ENCODE measurements around the gene RNASE7.

Gene RNASE7

DNA sequence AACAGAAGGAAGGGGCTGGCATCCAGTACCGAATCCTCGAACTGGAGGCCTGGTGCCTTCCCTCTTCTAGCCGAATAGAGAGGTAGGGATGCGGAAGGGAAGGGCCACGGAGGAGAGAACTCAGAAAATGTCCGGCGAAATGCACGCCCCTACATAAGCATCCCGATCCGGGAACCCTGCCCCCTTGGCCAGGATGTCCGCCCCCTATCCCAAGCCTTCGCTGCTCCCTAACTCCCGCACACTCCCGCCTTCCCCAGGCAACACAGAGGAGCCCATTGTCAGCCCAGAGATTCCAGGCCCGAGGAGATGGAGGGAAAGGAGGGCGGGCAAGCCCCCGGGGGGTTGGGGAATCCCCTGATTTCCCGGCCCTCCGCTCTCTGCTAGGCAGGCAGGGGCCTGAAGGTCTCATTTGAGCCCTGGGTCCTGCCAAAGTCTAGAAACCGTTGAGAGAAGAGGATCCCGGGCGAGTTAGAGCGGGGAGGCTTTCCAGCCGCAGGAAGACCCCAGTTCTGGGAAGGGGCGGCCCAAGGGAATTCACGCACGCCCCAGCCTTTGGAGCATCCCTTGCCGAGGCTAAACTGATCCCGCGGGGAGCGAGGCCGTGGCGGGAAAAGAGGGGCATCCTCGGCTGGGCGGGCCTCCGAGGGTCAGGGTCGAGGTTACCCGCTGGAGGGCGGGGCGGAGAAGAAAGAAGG, 27.4 kb downstream of the RNASE7 start:
- no peak for DNase-seq

DNA sequence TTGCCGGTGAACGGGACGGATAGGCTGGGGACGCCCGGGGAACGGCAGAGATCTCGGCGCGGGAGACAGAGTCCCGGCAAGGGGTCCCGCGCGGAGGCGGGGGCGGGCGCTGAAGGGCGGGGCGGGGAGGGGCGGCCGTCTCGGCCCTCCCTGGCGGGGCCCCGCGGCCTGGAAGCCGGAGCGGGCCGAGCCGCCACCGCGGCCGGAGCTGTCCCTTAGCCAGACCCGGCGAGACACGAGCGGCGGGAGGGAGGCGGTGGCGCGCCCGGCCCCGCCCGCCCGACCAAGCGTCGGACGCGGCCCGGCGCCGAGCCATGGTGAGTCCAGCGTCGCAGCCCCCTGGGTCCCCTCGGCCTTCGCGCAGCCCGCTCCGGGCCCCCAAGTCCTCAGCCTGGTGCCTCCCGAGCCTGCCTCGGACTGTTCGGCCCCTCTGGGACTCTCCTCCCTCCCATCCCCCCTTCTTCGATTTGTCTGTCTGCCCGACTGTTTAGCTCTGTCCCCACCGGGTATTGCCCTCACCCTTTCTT, 28.0 kb downstream of the RNASE7 start, which contains the start of gene ARHGEF40:
TSS of gene ARHGEF40 (plus strand) at position 222 of the 527 bp plus-strand sequence. CDS start at position 315, 93 bp downstream.
- peak in 1 of 2 experiments; percentile 27 for DNase-seq

DNA sequence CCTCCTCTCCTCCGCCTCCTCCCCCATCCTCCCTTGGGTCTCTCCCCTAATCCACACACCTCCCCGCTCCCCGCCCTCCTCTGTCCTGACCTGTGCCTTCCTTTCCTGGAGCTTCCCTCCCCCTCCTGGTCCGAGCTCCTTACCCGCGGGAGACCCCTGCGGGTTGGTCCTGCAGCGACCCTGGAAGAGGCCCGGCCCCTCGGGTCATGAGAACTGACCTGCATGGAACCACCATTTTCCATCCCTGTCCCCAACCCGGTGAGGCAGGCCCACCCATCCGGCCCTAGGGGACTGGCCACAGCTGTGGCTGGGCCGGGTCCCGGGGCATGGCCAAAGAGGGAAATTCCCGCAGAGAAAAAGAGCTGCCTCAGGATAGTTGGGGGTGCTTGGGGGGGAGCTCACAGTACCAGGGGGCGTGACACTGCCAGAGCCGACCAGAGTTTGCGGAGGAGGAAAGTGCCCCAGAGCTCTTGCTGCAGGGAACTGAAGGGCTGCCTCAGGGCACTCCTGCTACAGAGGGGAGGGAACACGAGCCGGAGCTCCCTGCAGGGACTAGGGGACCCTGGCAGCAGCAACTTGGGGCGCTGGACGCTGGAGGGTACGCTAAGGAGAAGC, 28.6 kb downstream of the RNASE7 start:
- no peak for DNase-seq

DNA sequence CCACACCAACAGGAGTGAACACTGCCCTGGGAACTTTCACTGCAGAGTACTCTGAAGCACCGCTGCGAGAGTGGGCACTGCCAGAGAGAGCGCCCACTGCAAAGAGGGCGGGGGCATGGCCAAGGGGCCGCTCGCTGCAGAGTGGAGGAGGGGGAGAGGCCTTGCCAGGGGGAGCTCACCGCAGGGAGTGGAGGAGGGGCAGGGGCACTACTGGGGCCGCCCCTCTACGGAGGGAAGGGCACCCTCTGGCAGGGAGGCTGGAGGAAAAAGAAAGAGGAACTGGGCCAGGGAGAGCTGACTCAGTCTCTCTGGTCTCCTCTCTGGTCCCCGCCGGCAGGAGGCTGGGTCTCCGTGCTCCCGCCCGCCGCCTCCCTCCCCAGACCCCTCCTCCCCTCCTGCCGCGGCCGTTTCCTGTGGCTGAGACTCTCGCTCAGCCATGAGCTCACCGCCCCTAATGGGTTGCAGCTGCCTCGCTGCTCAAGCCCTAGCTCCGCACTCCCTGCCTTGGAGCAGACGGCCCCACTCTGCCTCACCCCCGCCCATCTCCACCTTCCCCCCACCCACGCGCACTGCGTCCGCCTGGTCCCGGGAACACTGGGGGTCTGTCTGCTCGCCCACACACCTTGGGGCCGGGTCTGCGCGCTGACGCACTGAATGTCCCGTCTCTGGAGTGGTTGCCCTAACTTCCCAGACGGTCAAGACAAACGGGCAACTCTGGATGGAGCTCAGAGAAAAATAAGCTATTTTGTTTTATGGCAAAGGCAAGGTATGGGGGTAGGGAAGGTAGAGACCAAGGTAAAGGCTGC, 29.3 kb downstream of the RNASE7 start:
- DNase-seq, result peak; percentile 69 to 76

DNA sequence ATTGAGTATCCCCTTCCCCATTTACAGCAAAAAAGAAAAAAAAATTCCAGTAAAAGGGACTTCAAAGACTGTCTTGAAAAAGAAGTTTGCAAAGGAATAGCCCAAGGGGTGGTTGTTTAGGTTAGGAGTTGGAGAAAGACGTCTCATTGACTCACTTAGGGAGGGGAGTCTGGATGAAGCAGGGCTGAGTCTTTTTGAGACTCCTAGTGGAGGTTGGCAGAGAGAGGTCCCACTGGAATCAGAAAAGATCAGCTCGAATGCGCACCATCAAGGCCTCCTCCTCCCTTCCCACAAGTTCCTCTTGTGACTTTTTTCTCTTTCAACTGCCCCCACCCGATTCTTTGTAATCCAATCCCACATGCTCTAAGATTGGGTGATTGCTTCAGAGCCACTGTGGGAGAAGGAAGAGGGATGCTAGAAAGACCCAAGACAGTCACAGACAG, 29.9 kb downstream of the RNASE7 start:
- DNase-seq, result no peak

DNA sequence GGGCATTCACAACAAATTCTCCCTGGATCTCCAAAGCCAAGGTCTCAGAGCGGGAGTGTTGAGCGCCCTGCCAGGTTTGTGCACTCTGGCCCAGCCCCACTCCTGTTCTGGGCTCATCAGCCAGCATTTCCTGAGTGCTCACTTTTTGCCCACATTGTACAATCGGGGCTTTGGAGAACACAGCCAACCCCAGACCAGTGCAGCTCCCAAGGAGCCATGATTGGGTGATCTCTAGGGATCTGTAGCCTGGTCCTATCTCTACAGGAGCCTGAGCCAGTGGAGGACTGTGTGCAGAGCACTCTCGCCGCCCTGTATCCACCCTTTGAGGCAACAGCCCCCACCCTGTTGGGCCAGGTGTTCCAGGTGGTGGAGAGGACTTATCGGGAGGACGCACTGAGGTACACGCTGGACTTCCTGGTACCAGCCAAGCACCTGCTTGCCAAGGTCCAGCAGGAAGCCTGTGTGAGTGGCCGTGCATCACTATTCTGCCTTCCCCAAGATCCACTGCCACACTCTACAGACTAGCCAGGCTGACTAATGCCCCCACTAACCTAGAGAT, 30.7 kb downstream of the RNASE7 start:
- DNase-seq, result no peak

DNA sequence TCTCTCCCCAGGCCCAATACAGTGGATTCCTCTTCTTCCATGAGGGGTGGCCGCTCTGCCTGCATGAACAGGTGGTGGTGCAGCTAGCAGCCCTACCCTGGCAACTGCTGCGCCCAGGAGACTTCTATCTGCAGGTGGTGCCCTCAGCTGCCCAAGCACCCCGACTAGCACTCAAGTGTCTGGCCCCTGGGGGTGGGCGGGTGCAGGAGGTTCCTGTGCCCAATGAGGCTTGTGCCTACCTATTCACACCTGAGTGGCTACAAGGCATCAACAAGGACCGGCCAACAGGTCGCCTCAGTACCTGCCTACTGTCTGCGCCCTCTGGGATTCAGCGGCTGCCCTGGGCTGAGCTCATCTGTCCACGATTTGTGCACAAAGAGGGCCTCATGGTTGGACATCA, 31.8 kb downstream of the RNASE7 start:
- no peak for DNase-seq

DNA sequence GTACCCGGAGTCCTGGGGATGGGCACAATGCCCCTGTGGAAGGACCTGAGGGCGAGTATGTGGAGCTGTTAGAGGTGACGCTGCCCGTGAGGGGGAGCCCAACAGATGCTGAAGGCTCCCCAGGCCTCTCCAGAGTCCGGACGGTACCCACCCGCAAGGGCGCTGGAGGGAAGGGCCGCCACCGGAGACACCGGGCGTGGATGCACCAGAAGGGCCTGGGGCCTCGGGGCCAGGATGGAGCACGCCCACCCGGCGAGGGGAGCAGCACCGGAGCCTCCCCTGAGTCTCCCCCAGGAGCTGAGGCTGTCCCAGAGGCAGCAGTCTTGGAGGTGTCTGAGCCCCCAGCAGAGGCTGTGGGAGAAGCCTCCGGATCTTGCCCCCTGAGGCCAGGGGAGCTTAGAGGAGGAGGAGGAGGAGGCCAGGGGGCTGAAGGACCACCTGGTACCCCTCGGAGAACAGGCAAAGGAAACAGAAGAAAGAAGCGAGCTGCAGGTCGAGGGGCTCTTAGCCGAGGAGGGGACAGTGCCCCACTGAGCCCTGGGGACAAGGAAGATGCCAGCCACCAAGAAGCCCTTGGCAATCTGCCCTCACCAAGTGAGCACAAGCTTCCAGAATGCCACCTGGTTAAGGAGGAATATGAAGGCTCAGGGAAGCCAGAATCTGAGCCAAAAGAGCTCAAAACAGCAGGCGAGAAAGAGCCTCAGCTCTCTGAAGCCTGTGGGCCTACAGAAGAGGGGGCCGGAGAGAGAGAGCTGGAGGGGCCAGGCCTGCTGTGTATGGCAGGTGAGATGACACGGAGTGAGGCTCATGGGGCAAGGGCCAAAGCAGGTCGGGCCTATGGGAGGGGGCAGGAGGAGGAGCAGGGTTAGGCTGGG, 32.5 kb downstream of the RNASE7 start:
- DNase-seq, result no peak

DNA sequence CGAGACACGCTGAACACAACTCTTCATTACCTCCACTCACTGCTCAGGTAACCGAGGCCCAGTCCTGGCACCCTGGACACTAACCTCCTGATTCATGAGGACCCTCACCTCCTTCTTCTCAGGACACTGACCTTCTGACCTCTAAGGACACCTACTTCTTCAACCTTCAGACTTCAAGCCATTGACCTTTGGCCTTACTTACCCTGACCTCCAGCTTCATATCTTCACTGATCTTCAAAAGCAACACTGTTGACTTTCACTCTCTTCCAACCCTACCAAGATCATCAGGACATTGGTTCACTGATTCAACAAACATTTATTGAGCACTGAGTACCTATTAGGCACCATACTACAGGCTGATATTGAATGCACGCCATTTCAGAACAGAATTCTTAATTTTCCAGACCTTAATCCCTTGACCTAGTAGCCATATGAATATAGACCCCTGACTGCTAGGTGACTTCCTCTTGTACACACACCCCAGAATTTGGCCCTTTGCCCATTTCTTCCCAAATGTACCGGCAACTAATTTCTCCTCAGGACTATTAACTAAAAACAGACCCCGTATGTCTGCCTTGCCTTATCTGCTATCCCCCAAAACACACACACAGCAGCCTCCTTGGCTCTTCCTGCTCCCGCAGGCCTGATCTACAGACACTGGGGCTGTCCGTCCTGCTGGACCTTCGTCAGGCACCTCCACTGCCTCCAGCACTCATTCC, 33.7 kb downstream of the RNASE7 start:
- DNase-seq, result no peak

DNA sequence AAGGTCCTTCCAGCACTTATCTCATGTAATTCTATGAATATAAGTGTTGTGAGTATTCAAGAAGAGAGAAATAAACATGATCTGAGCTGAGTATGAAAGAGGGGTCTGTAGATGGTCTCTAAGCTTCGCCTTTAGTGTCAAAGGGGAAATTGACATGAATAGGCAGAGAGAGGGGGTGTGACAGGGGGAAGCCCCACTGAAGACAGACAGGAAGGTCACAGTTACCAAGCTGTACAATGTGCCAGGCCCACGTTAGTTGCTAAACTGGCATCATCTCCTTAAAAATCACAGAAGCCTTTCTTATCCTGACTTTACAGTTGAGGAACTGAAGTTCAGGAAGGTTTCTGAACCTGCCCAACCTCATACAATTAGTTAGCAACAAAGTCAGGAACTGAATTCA, 35.5 kb downstream of the RNASE7 start:
- DNase-seq, result no peak

DNA sequence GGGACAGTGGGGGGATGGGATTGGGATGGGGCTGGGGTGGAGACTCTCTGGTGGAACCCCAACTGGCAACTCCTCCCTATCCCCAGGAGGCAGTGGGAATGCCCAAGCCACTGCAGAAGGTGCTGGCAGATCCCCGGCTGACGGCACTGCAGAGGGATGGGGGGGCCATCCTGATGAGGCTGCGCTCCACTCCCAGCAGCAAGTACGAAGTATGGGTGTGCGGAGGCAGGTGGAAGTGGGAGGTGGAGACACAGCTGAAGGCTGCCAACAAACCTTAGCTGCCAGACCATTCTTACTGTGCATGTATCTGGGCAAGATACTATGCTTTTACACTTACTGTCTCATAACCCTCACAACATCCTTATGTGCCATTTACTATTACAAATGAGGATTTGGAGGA, 36.1 kb downstream of the RNASE7 start:
- no peak for DNase-seq

DNA sequence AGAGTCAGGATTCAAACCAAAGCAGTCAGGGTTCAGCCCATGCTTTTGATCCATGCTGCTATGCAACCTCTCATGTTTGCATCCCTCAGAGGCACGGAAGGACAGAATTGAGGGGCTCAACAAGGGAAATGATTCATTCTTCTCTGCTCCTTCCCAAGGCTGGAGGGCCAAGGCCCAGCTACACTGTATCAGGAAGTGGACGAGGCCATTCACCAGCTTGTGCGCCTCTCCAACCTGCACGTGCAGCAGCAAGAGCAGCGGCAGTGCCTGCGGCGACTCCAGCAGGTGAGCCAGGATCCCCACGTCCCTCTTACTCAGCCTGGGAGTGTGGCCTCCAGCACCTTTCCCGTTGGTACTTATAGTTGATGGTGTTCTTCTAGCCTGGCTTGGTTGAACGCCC, 36.6 kb downstream of the RNASE7 start:
- no peak for DNase-seq

DNA sequence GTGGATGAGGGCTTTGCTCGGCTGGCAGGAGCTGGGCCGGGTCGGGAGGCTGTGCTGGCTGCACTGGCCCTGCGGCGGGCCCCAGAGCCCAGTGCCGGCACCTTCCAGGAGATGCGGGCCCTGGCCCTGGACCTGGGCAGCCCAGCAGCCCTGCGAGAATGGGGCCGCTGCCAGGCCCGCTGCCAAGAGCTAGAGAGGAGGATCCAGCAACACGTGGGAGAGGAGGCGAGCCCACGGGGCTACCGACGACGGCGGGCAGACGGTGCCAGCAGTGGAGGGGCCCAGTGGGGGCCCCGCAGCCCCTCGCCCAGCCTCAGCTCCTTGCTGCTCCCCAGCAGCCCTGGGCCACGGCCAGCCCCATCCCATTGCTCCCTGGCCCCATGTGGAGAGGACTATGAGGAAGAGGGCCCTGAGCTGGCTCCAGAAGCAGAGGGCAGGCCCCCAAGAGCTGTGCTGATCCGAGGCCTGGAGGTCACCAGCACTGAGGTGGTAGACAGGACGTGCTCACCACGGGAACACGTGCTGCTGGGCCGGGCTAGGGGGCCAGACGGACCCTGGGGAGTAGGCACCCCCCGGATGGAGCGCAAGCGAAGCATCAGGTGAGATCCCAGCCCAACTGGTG, 39.5 kb downstream of the RNASE7 start:
- DNase-seq, result no peak

DNA sequence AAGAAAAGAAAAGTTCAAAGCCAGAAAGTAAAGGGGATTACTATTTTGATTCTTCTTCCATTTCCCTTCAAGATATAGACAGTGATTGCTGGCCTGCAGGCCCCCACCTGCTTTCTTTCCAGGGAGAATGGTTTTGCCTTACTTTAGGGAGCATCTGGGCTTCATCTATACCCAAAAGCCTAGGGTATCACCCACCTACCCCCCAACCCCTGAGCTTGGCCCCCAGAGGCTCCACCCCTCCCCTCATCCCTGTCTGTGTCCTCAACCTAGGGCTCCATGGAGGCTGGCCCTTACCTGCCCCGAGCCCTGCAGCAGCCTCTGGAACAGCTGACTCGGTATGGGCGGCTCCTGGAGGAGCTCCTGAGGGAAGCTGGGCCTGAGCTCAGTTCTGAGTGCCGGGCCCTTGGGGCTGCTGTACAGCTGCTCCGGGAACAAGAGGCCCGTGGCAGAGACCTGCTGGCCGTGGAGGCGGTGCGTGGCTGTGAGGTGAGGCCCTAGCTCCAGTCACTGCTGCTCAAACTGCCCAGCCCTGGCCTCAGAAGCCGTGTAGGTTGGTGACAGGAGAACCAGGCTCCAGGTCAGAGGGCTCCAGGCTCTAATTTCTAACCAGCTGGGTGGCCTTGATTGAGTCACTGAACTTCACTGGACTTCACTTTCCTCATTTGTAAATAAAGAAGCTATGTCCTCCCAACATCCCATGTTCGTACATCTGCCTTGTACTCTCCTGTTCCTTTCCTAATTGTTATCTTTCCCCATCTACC, 41.6 kb downstream of the RNASE7 start:
- DNase-seq, result no peak

DNA sequence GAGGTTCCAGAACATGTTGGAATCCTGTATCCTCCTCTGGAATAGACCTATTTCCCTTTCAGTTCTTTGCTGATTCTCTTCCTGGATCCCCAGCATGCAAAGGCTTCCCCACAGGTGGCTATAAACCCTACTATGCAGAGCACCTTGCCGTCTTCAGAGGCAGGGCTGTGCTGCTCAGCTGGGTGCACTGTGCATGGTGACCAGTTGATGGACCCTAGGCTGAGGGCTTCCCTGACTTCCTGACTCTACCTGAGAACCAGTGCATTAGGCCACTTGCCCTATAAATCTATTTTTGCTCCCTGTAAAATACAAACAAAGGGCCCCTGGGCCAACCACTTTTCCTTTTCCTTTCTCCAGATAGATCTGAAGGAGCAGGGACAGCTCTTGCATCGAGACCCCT, 42.2 kb downstream of the RNASE7 start:
- DNase-seq, result no peak

DNA sequence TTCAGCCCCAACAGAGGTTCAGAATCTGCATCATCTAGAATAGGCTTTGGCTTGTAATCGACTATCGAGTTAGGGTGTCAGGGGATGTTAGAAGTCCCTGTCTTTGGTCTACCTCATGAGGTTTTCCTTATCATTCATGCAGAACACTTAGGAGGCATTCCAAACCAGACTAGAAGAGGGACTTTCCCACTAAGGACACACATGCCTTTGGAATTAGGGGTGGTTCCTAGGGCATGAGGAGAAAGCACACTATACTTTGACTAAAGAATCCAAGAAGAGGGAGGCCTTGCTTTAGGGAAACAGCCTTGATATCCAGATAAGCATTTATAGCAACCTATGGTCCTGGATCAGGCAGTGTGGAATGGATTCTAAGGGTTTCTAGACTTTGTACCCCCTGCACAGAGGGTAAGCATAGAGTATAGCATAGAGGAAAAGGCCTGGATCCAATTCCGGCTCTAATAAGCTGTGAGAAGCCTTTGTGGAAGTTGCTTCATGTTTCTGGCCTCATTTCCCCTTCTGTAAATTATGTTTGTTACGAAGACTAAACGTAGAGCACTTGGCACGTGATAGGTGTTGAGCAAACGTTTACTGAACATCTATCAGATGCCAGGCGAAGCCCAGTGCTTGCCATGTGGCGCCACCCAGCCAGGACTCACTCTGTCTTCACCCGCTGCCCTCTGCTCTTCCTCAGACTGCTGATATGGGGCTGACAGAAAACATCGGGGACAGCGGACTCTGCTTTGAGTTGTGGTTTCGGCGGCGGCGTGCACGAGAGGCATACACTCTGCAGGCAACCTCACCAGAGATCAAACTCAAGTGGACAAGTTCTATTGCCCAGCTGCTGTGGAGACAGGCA, 43.1 kb downstream of the RNASE7 start:
- DNase-seq, result no peak

DNA sequence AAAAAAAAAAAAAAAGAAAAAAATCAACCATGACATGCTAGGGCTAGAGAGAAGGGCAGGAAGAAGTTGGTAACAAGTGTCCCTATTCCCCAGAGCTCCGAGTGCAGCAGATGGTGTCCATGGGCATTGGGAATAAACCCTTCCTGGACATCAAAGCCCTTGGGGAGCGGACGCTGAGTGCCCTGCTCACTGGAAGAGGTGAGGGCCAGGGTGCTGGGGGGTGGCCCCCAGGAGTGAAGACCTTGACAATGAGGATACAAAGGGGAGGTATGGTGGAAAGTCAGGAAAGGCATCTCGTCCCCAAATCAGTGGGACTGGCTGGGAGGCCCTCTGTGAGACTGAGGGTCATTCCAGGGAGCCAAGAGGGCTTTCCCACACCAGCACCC, 44.7 kb downstream of the RNASE7 start:
- no peak for DNase-seq

DNA sequence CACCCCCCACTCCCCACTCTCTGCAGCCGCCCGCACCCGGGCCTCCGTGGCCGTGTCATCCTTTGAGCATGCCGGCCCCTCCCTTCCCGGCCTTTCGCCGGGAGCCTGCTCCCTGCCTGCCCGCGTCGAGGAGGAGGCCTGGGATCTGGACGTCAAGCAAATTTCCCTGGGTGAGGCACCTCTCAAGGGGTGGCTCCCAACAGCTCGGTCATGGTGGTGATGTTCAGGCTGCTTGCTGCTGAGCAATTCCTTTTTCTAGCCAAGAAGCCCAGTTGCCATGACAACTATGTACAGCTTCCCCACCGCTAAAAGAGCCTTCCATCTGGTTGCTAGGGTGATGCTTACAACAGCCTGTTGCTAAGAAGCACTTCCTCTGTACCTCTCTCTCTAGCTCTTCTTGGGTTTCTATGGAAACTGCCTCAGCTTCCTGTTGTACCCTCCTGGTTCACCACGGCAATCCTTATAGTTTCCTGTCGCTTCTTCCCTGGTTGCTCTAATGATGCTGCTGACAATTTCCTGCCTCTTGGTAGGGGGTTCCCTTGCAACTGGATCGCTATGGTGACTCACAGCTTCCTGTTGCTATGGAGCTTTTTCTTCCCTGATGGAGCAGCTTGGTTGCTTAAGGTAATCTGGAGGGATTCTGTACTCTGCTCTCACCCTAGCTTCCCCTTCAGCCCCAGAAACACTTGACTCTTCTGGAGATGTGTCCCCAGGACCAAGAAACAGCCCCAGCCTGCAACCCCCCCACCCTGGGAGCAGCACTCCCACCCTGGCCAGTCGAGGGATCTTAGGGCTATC, 45.3 kb downstream of the RNASE7 start:
- peak in 1 of 2 experiments; percentile 21 for DNase-seq

Measured in activated CD4-positive, alpha-beta T cell treated with anti-CD3 and anti-CD28 coated beads, Interleukin-2, amount 50 U/mL, for 48 hours (primary cell).